Islet precursor cell (in vitro differentiated cells): ENCODE results near the gene TUBA4A.

Source experiments
- DNase-seq: peaks from one replicate; pipeline ENCODE4 v3.0.0-alpha.2; 2018

The TUBA4A gene

GRCh38 chr2:219286436-219287115, 32.9 kb upstream of the TUBA4A start:
- no peak for DNase-seq

DNA sequence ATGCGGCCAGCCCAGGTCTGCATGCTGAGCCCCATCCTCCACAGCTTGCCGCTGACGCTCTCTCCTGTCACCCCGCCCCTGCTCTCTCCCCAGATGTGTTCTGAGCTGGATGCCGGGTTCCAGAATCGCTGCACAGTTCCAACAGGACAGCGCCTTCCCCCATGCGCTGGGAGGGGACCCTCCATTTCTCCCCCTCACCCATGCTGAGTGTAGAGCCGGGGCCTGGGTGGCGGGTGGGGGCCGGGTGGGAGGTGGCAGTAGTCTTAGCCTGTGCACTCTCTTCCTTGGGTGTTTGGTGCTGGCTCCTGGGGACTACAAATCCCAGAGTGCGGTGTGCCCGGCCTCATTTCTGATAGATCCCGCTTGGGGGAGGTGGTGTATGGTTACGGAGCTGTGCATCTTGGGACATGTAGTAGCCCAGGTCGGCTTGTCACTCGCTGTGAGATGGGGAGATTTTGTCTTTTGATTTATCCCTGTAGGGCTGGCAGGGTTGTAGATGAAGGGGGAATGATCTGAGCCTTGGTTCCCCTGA, 32.2 kb upstream of the TUBA4A start:
- peak; percentile 71 for DNase-seq

- DNase-seq, result no peak
Measured at GRCh38 chr2:219285373-219285735, 31.6 kb upstream of the TUBA4A start.

DNA sequence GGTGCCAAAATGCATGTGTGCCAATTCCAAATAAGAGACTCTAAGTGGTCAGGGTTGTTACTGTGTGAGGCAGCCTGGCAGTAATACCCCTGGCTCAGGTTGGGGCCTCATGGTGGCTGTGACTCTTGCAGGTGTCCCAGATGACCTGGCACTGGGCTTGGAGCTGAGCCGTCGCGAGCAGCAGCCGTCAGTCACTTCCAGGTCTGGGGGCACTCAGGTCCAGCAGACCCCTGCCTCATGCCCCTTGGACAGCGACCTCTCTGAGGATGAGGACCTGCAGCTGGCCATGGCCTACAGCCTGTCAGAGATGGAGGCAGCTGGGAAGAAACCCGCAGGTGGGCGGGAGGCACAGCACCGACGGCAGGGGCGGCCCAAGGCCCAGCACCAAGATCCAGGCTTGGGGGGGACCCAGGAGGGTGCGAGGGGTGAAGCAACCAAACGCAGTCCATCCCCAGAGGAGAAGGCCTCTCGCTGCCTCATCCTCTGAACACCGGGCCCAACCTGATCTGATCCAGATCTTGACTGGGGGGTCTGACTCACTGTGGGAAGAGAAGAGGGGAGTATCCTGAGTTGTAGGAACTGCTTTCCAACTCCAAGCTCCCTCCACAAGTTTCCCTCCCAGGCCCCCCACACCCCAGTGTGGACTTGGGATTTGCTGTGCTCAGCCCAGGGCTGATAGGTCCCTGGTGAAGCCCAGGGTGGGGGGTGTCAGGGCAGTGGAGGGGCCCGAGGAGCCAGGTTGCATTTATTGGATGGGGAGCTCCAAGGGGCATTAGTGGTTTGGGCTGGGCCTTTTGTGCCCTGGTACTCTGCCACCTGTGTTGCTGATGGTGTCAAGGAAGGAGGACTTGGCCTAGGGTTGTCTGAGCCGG, 31.0 kb upstream of the TUBA4A start:
- no peak for DNase-seq

DNA sequence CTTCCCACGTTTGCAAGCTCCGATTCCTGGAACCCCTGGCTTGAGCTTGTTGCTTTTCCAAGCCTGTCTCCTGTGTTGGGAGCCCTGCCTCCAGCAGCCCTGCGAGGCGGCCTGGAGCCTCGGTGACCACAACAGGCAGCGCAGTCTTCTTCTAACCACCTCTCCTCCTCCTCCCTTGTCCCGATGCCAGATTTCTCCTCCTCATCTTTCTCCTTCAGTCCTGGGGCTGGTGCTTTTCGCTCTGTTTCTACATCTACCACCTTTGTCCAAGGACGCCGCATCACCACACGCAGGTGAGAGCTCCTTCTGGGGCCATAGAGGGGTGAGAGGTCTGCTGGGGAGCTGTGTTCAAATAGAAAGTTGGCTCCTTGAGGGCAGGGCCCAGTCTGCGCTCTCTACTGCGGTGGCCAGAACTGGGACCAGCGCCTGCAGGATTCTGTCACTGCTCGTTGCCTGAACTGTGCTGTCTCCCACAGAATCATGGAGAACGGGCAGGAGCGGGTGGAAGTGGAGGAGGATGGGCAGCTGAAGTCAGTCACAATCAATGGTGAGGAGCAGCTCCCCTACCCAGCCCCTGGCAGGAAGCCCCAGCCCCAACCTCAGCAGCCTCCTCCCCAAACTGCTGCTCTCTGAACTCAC, 29.3 kb upstream of the TUBA4A start:
- DNase-seq, result no peak

GRCh38 chr2:219282375-219282774, 28.7 kb upstream of the TUBA4A start:
- DNase-seq, result peak; percentile 6

- DNase-seq, result peak; percentile 69
Measured at GRCh38 chr2:219281588-219281987, 27.9 kb upstream of the TUBA4A start.

DNA sequence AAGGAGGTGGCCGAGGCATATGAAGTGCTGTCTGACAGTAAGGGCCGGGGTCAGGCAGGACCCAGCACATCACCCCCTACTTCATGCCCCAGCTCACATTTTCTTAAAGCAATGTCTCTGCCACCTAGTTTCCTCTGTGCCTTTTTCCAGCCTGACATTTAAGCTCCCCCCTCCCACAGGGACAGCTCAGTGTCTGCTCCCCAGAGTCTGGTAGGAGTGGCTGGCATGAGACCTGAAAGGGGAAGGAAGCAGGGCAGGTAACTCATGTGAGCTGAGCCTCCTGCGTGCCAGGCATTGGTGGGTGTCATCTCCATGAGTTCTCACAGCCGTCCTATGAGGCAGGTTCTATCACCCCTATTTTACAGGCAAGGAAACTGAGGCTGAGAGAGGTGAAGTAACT, 26.9 kb upstream of the TUBA4A start:
- DNase-seq, result no peak

DNA sequence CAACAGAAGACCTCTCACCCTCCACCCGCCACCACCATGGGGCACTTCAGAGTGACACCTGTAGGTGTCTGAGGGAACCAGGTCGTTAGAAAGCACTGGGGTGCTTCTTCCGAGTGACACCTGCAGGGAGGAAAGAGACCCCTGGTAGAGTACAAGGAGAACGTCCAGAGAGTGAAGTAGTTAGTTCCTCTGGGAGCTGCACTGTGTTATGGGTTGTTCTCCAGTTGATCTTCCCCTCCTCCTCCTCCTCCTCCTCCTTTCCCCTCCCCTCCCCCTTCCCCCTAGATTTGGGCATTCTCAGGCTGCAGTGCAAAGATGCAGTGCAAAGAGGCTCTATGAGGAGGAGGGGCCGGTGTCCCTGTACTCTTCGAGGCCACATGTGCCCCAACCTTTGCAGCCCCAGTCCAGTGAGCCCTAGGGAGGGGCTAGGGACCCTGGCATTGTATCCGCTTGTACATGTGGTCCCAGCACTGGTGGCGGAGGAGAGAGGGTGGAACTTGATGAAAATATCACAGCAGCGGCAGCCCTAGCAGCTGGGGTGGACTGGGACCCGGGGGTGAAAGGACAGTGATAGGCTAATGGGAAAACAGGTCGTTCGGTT, 26.3 kb upstream of the TUBA4A start:
- DNase-seq, result no peak

GRCh38 chr2:219279151-219279915, 25.6 kb upstream of the TUBA4A start, which contains the start of gene DNAJB2:
Gene DNAJB2, plus strand, starts transcription at chr2:219279366. Its CDS starts 468 bp downstream, at chr2:219279834.
- peak; percentile 99 for DNase-seq

DNA sequence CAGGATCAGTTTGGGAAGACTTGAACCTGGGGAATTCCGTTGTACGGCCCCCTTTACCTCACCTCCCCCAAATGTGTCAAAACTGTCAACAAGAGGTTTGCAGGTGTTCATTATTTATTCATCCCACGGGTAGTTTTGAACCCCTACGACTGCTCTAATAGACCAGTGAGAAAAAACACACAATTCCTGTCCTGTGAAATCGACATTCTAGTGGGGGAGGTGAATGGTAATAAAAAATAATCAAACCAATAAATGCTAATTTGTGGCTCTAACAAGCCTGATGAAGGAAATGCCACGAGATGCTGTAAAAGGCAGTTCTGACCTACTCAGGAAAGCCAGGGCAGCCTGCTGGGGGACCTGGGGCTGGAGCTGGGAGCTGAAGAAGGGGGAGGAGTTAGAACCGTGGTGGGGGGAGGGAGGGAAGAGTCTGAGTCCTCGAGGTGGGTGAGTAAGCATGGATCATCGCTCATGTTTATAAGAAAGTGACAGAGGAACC, 25.0 kb upstream of the TUBA4A start:
- no peak for DNase-seq

DNA sequence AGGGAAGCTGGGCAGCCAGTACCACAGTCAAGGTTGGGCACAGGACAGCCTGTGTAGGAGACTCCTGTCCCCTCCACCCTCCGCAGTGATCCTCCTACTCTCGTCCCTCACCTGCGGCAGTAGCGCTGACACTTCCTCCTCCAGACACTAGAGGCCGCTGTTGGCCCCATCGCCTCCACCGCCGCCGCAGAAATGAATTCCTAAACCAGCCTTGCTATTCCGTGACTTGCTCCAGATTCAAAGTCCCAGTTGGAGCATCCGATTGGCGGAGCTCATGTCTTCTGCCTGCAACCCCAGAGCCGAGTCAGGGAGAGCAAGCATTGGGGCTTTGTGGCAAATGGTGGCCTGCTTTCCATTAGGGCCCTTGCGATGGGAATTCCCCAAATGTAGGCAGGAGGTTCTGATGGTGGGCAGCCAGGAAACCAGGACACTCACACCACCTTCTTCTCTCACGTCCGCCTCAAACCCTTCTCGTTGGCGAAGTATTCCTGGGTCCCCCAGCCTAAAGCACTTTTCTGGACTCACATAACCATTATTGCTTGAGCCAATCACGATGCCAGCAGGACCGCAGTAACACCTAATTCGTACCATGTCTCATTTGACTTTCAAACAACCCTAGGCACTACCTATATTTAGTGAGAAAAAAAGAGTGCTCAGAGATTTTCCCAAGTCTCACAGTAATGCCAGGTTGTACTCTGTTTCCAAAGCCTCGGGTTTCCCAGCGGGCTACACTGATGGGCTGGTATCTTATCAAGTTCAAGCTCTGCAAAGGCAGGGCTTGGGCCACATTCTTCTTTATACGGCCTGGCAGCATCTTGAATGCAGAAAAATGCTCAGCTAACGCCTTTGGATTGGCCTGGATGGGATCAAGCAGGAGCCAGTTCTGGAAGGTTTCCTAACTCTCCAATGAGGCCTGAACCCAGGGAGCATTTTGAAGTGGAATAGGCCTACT, 24.3 kb upstream of the TUBA4A start:
- peak; percentile 96 for DNase-seq

GRCh38 chr2:219274361-219274921, 20.7 kb upstream of the TUBA4A start:
- peak; percentile 97 for DNase-seq

DNA sequence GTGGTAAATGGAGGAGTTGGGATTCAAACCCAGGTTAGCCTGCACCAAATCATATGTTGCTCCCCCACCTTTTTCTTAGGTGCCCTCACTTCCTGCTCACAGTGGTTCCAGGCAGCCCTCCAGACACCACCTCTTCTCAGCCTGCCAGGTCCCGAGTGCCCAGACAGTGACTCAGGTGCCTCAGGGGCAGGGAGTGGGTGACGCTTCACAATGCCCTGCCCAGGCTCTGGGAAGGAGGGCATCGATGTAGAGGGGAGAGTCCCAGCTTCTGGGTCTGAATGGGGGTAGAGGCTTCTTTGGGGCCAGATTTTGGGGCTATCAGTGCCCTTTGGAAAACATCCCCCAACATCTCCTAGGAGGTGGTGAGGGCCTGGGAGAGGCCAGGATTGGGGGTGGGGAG, 20.2 kb upstream of the TUBA4A start:
- peak; percentile 95 for DNase-seq

DNA sequence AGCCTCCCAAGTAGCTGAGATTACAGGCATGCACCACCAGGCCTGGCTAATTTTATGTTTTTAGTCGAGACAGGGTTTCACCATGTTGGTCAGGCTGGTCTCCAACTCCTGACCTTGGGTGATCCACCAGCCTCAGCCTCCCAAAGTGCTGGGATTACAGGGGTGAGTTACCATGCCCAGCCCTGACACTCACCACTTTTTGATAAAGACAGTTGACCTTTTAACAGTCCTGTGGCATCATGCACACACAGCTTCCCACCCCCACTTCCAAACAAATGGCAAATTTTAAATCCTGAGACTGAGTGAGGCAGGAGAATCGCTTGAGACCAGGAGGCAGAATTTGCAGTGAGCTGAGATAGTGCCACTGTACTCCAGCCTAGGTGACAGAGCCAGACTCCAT, 19.3 kb upstream of the TUBA4A start:
- no peak for DNase-seq

DNA sequence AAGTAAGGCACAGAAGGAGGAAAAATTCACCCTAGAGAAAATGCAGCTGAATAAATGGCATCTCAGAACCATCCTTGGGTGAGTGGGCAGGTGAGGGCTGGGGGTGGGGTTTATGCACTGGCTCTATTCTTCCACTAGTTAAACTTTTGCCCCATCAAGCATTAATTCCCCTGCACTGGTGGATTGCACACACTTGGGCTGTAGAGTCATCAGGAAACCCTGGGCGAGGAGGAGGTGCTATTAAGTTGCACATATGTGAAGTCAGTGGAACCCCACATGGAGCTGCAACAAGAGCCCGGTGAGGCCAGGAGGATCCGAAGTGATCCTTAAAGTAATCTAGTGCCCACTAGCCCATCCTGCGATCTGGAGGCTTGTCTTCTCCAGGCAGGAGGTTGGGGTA, 18.6 kb upstream of the TUBA4A start:
- no peak for DNase-seq

DNA sequence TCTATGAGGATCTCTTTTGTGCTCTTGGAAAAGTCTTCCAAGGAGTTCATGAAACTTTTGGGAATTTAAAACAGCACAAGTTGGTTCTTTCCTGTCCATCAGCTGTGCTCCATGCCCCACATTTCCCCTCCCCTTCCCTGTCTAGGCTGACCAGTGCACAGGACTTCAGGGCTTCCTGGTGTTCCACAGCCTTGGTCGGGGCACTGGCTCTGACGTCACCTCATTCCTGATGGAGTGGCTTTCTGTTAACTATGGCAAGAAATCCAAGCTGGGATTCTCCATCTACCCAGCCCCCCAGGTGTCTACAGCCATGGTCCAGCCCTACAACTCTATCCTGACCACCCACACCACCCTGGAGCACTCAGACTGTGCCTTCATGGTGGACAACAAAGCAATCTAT, 17.3 kb upstream of the TUBA4A start:
- DNase-seq, result no peak

- DNase-seq, result no peak
Measured at GRCh38 chr2:219270055-219270372, 16.3 kb upstream of the TUBA4A start.

GRCh38 chr2:219269362-219270054, 15.8 kb upstream of the TUBA4A start:
- no peak for DNase-seq

GRCh38 chr2:219268294-219268693, 14.6 kb upstream of the TUBA4A start:
- DNase-seq, result no peak
